ENCODE results near the gene UVRAG.
"Not testable (repeated sequence)": the region's sequence is repeated elsewhere in the genome, so short reads cannot be mapped to it uniquely, and the experiment has no call there.

Gene UVRAG

DNA sequence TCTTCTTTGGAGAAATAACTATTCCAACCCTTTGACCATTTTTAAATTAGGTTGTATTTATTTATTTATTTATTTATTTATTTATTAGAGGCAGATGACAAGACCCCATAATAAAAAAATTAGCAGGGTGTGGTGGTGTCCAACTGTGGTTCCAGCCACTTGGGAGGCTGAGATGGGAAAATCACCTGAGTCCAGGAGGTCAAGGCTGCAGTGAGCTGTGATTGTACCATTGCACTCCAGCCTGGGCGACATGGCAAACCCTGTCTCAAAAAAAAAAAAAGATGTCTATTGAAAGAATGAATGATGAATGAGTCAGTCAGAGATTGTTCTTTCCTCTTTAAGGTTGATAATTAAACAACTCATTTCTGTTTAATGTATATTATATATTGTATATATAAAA lies 261.7 kb downstream of the UVRAG start:
- no peak overlapping the region for H3K4me3 ChIP-seq (ENCODE audit: low read depth, low read length)
- peaks cover 2% of the 10 kb centered on the region for H3K4me1 ChIP-seq
- no peak overlapping the region for H3K9ac ChIP-seq
- H3K27ac ChIP-seq: no peak overlapping the region
- no peak overlapping the region for H3K4me2 ChIP-seq (ENCODE audit: low read length)
- TF ChIP-seq CTCF (IDR thresholded peaks at IDR 0.05): no peak
- no peaks in the 10 kb centered on the region for H3K9me3 ChIP-seq (ENCODE audit: control insufficient read depth, low read length)
- H3K27me3 ChIP-seq (ENCODE audit: control insufficient read depth, insufficient read depth, low read length): no peaks in the 10 kb centered on the region
- no peaks in the 10 kb centered on the region for H3K36me3 ChIP-seq (ENCODE audit: control insufficient read depth, insufficient read depth, low read length)
- H2AFZ ChIP-seq: no peak overlapping the region
- H3K79me2 ChIP-seq: no peaks in the 10 kb centered on the region

GRCh38 chr11:76077575-76078150 lies 262.7 kb downstream of the UVRAG start:
- Histone ChIP-seq H2AFZ (no peak overlapping the region), H3K27me3 (ENCODE audit: control insufficient read depth, insufficient read depth, low read length) (no peaks in the 10 kb centered on the region), H3K79me2 (no peaks in the 10 kb centered on the region), H3K4me1 (peaks cover 2% of the 10 kb centered on the region), H3K4me2 (ENCODE audit: low read length) (no peak overlapping the region), H3K27ac (peak overlapping the region; percentile 44), H3K36me3 (ENCODE audit: control insufficient read depth, insufficient read depth, low read length) (no peaks in the 10 kb centered on the region), H3K4me3 (ENCODE audit: low read depth, low read length) (no peak overlapping the region), H3K9ac (no peak overlapping the region), H3K9me3 (ENCODE audit: control insufficient read depth, low read length) (no peaks in the 10 kb centered on the region)
- no peak for TF ChIP-seq CTCF (IDR thresholded peaks at IDR 0.05)

- H3K79me2 ChIP-seq; H3K27ac ChIP-seq; H3K4me3 ChIP-seq (ENCODE audit: low read depth, low read length); H3K9ac ChIP-seq; H3K4me2 ChIP-seq (ENCODE audit: low read length); H3K4me1 ChIP-seq; H3K9me3 ChIP-seq (ENCODE audit: control insufficient read depth, low read length); H3K36me3 ChIP-seq (ENCODE audit: control insufficient read depth, insufficient read depth, low read length); H3K27me3 ChIP-seq (ENCODE audit: control insufficient read depth, insufficient read depth, low read length); H2AFZ ChIP-seq: not testable (repeated sequence)
These were observed 266.1 kb downstream of the UVRAG start for GRCh38 chr11:76081084-76081483.

DNA sequence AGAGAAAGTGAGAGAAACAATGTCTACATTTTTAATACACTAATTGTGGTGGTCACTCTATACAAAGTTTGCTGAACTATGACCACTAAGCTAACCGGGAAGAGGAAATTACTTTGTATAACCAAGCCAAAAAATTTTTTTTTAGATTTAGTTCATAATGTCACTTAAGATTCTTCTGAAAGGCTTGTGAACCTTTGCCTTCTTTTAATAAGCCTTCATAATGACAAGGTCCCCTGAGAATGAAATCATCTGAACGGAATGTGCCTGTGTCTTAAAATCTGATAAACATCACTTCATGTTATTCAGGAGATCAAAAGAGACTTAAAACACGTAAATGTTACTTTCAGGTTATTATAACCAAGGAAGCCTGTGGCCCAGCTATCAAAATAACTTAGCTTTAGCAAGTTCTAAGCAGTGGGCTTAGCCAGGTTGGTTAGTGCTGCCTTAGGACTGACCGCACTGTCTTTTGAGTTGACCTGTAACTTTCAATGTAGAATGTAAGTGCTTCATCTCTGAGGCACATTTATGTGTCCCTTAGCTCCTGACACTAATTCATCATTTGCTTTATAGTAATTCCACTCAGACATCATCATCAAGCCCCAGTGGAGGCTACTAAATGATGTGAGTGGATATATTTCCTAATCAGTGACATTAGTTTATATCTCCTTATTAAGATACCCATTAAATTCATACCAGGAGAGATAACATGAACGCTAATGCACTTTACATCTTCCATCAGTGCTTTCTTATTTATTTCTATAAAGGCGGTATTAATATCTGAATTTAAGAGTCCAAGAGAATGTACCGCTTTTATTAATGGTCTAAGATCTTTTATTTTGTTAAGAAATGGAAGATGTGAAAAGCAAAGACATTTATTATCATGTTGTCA lies 268.8 kb downstream of the UVRAG start:
- peak overlapping the region; percentile 82 for H3K27ac ChIP-seq
- H2AFZ ChIP-seq: no peak overlapping the region

More for the DNA sequence above, 268.8 kb downstream of the UVRAG start:
- Histone ChIP-seq H3K27me3 (ENCODE audit: control insufficient read depth, insufficient read depth, low read length) (no peaks in the 10 kb centered on the region), H3K36me3 (ENCODE audit: control insufficient read depth, insufficient read depth, low read length) (no peaks in the 10 kb centered on the region), H3K4me2 (ENCODE audit: low read length) (peak overlapping the region; percentile 31), H3K4me3 (ENCODE audit: low read depth, low read length) (no peak overlapping the region), H3K9me3 (ENCODE audit: control insufficient read depth, low read length) (no peaks in the 10 kb centered on the region), H3K4me1 (peaks cover 5% of the 10 kb centered on the region), H3K9ac (no peak overlapping the region), H3K79me2 (no peaks in the 10 kb centered on the region)
- TF ChIP-seq CTCF (IDR thresholded peaks at IDR 0.05): no peak

Measured in parathyroid adenoma (tissue), 2 donors.